Right atrium auricular region (tissue), 2 donors: ENCODE measurements around the gene ANKRD45. TPM values are rescaled to one million over a fixed set of nuclear protein-coding genes. Genes with fewer than 3 reads are reported as not detected.
"Not testable (repeated sequence)": the region's sequence is repeated elsewhere in the genome, so short reads cannot be mapped to it uniquely, and the experiment has no call there.

Experiments used
- DNase-seq: peaks from one replicate; pipeline ENCODE4 v3.0.0-alpha.2; 2019; ENCODE audit warnings: low spot score
- H3K27ac ChIP-seq, 2 donors: fragments of 200-600 bp; sonication (generic); 1 replicate in 1 of 2; 2 replicates in 1 of 2; pipeline ENCODE4 v1.5.1; 2016 to 2019
- H3K27me3 ChIP-seq, 2 donors: fragments of 200-600 bp; sonication (generic); one replicate each; pipeline versions ENCODE4 v1.5.1 to v1.6.0; 2017 to 2019
- H3K36me3 ChIP-seq: fragments of 200-600 bp; sonication (generic); one replicate; pipeline ENCODE4 v1.5.1; 2016
- H3K4me1 ChIP-seq, 2 donors: fragments of 200-600 bp; sonication (generic); one replicate each; pipeline versions ENCODE4 v1.5.1 to v1.6.0; 2017 to 2019
- H3K4me3 ChIP-seq, 2 donors: fragments of 200-600 bp; sonication (generic); 1 replicate in 1 of 2; 2 replicates in 1 of 2; pipeline ENCODE4 v1.5.1; 2017 to 2019; ENCODE audit warnings: mild to moderate bottlenecking in 1 of 2, moderate library complexity in 1 of 2
- H3K9me3 ChIP-seq, 2 donors: fragments of 200-600 bp; sonication (generic); one replicate each; pipeline ENCODE4 v1.5.1; 2019
- total RNA-seq, 2 donors: library from RNA; depleted of rRNA; stranded (reverse); fragments of >200 nt; gene quantifications; one replicate each; pipeline ENCODE4 v1.1.0, GENCODE V29; 2016
- TF ChIP-seq, protein P1 (sequence below), 2 donors: fragments of 200-600 bp; sonication (generic); IDR thresholded peaks; one replicate each; pipeline ENCODE4 v1.5.1; 2019; ENCODE audit warnings: antibody characterized with exemption in 2 of 2

Gene ANKRD45
- total RNA-seq, 2 donors from 2014 or later: 0.35 to 0.56 TPM

DNA sequence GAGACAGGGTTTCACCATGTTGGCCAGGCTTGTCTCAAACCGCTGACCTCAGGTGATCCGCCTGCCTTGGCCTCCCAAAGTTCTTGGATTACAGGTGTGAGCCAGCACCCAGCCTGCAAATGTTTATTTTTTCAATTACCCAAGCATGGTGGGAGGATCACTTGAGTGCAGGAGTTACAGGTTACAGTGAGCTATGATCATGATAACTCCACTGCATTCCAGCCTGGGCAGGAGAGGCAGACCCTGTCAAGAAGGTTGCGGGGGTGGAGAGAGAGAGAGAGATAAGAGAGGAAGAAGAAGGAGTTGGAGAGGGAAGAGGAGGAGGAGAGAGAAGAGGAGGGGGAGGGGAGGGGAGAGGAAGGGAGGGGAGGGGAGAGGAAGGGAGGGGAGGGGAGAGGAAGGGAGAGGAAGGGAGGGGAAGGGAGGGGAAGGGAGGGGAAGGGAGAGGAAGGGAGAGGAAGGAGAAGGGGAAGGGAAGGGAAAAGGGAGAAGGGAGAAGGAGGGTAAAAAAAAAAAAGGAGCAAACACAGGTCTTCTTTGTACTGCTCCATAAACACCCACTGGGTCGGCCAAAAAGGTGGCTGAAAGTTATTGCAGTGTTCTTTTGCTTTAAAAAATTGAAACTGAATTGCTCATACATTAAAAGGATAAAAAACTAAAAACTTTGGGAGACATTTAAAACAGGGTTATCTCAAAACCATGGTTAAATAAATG, 61.0 kb downstream of the ANKRD45 start:
- Histone ChIP-seq H3K9me3 (no peaks in the 10 kb centered on the region), H3K4me1 (no peaks in the 10 kb centered on the region), H3K36me3 (no peaks in the 10 kb centered on the region), H3K4me3 (no peak overlapping the region), H3K27ac (no peak overlapping the region), H3K27me3 (no peaks in the 10 kb centered on the region)
- DNase-seq: no peak
- TF ChIP-seq, protein P1, sequence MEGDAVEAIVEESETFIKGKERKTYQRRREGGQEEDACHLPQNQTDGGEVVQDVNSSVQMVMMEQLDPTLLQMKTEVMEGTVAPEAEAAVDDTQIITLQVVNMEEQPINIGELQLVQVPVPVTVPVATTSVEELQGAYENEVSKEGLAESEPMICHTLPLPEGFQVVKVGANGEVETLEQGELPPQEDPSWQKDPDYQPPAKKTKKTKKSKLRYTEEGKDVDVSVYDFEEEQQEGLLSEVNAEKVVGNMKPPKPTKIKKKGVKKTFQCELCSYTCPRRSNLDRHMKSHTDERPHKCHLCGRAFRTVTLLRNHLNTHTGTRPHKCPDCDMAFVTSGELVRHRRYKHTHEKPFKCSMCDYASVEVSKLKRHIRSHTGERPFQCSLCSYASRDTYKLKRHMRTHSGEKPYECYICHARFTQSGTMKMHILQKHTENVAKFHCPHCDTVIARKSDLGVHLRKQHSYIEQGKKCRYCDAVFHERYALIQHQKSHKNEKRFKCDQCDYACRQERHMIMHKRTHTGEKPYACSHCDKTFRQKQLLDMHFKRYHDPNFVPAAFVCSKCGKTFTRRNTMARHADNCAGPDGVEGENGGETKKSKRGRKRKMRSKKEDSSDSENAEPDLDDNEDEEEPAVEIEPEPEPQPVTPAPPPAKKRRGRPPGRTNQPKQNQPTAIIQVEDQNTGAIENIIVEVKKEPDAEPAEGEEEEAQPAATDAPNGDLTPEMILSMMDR (IDR thresholded peaks at IDR 0.05): no peak

DNA sequence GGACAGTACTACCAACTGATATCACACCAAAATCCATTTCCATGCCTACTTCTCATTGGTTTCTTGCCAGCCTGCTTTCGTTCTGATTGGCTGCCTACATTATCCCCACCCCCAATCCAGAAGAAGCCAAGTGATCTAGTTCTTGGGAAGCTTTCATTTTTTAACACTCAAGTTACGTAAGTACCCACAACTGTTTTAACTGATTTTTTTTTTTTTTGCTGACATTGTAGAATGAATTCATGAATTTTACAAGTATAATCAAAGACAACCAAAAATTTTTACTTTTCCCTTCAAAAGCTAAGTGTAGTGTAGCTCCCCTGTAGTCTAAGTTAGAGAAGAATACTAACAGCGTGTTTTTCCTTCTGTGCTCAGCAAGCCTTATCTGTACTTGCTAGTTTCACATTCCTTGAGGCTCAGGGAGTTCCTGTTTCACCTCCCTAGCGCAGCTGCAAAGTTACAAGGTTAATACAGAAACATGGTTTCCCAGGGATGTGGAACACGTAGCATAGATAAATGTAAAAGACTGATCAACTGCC, 66.5 kb downstream of the ANKRD45 start, which contains the start of gene SLC9C2:
TSS of gene SLC9C2 (minus strand) at position 17 of the 536 bp plus-strand sequence. CDS start 1,296 bp downstream, outside the sequence.
- no peak for DNase-seq
- H3K36me3 ChIP-seq: no peaks in the 10 kb centered on the region
- peak within 1 kb of the TSS; percentile 26 to 44 for H3K4me3 ChIP-seq
- no peaks in the 10 kb centered on the region for H3K4me1 ChIP-seq
- H3K27me3 ChIP-seq: no peaks in the 10 kb centered on the region
- TF ChIP-seq, protein P1 (IDR thresholded peaks at IDR 0.05): no peak
- H3K27ac ChIP-seq: peak within 1 kb of the TSS; percentile 34 to 46
- no peaks in the 10 kb centered on the region for H3K9me3 ChIP-seq

DNA sequence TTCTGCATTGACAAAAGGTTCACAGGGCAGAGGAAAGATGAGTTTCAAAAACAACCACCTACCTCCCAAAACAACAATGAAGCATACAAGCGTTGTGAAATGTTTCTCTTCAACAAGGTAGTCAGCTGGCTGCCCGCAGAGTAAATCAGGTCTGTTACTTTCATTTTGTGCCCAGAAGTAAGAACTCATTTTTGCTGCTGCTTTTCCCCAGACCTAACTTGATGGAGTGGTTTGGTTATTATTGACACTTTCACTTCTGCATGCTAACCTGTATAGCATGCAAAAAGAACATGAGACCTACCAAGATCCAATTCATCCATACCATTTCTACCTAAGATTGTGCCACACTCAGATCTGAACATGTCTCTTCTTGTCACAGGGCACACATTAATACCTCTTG, 68.1 kb downstream of the ANKRD45 start:
- no peaks in the 10 kb centered on the region for H3K36me3 ChIP-seq
- no peak for DNase-seq
- no peak overlapping the region for H3K4me3 ChIP-seq
- H3K9me3 ChIP-seq: no peaks in the 10 kb centered on the region
- no peak overlapping the region for H3K27ac ChIP-seq
- H3K4me1 ChIP-seq: no peaks in the 10 kb centered on the region
- no peaks in the 10 kb centered on the region for H3K27me3 ChIP-seq
- TF ChIP-seq, protein P1 (IDR thresholded peaks at IDR 0.05): no peak

DNA sequence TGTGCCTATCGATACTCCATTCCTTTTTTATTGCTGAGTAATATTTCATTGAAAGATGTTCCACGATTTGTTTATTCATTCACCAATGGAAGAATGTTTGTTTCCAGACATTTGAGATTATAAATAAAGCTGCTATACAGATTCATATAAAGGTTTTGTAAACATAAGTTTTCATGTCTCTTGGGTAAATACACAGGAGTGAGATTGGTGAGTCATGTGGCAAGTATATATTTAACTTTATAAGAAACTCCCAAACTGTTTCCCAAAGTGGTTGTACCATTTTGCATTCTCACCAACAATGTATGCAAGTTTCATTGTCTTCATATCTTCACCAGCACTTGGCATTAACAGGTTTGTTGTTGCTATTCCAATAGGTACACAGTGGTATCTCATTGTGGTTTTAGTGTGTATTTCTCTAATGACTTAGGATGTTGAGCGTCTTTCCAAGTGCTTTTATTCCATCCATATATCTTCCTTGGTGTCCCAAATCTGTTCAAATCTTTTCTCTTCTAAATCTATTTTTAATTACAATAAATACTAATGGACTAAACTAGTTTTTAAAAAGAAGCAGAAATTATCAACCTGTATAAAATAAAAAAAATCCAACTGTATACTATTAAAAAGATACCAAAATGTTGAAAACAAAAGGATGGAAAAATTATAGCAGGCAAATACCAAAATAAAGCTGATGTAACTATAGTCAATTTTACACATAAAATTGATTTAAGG, 73.4 kb downstream of the ANKRD45 start:
- Histone ChIP-seq H3K9me3 (peaks cover 0 to 5% of the 10 kb centered on the region in 2 donors), H3K36me3 (no peaks in the 10 kb centered on the region), H3K27ac (no peak overlapping the region), H3K4me3 (no peak overlapping the region), H3K4me1 (no peaks in the 10 kb centered on the region), H3K27me3 (no peaks in the 10 kb centered on the region)
- TF ChIP-seq, protein P1 (IDR thresholded peaks at IDR 0.05): no peak
- no peak for DNase-seq

DNA sequence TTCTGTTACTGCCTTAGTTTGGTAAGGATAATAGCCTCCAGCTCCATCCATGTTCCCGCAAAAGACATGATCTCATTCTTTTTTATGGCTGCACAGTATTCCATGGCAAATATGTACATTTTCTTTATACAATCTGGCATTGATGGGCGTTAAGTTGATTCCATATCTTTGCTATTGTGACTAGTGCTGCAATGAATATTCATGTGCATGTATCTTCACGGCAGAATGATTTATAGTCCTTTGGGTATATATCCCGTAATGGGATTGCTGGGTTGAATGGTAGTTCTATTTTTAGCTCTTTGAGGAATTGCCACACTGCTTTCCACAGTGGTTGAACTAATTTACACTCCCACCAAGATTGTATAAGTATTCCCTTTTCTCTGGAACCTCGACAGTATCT, 78.5 kb downstream of the ANKRD45 start:
- H3K4me3 ChIP-seq, H3K27me3 ChIP-seq, DNase-seq, H3K9me3 ChIP-seq, H3K27ac ChIP-seq, H3K36me3 ChIP-seq, H3K4me1 ChIP-seq: not testable (repeated sequence)

DNA sequence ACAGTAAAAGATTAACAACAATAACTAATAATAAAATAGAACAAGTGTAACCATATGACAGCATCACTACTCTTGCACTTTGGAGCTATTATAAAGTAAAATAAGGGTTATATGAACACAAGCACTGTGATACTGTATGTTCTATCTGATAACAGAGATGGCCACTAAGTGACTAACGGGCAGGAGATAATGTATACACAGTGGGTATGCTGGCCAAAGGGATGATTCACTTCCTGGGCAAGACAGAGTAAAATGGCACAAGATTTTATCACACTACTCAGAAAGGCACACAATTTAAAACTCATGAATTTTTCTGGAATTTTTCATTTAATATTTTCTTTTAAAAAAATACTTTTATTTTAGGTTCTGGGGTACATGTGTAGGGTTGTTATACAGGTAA, 79.1 kb downstream of the ANKRD45 start:
- TF ChIP-seq, protein P1 (IDR thresholded peaks at IDR 0.05): no peak

More for the DNA sequence above, 79.1 kb downstream of the ANKRD45 start:
- Histone ChIP-seq H3K4me1 (no peaks in the 10 kb centered on the region), H3K27ac (no peak overlapping the region), H3K4me3 (no peak overlapping the region), H3K36me3 (no peaks in the 10 kb centered on the region), H3K9me3 (no peaks in the 10 kb centered on the region), H3K27me3 (no peaks in the 10 kb centered on the region)
- DNase-seq: no peak
